ENCODE data around the gene PDE6G.

GRCh38 chr17:81691196-81691595 lies 34.9 kb upstream of the PDE6G start:
- no peak for TF ChIP-seq TAF1 (IDR thresholded peaks at IDR 0.05; ENCODE audit: borderline replicate concordance, insufficient read depth, low read length)
- TF ChIP-seq REST (IDR thresholded peaks at IDR 0.05; ENCODE audit: insufficient read depth in 1 of 2, low read depth in 2 of 2, low read length in 2 of 2) = no peak

All from PFSK-1 (cell line).